ENCODE measurements around the gene LAD1. TPM values are rescaled to one million over a fixed set of nuclear protein-coding genes. Genes with fewer than 3 reads are reported as not detected.
A peak's percentile ranks its signal among the peaks of the same experiment; 100 is the strongest.

The LAD1 gene
- total RNA-seq, 4 donors from 2014 or later = 0.25 to 6.2 (median 0.92) TPM

DNA sequence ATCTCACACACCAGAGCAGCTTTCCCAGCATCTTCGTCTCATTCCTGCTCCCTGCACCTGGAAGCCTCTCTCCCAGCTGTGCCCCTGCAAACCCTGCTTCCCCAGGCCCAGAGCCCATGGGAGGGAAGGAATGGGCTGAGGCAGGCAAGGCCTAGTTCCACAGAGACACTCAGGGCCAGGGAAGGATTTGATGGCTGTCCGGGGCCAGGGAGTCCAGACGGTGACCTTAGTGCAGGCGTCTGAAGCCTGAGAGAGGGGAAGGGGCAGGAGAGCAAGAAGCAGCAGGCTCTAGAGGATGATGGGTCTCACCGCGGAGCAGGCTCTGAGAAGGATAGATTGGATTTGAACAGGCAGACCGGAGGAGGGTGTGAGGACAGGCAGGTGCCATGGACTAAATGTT is 44.6 kb upstream of the LAD1 start:
- H3K27me3 ChIP-seq = no peaks in the 10 kb centered on the region
- no peak overlapping the region for H3K4me3 ChIP-seq
- DNase-seq = peak in 1 of 2 donors; percentile 2
- intact Hi-C loops (cut with DNase I; ENCODE audit: low total_unique reads) (no loop called here), in situ Hi-C loops (cut with MboI; ENCODE audit: low sequenced_read_pairs in 4 of 4) (loop anchor here in 2 of 4 donors (10.0 kb wide), 1 partner anchor 71 kb away; no protein-coding TSS in a partner anchor)
- no peak for ATAC-seq
- H3K36me3 ChIP-seq = no peaks in the 10 kb centered on the region
- peaks cover 6 to 11% of the 10 kb centered on the region in 2 donors for H3K4me1 ChIP-seq
- H3K9me3 ChIP-seq = no peaks in the 10 kb centered on the region
- no peak for TF ChIP-seq POLR2A (IDR thresholded peaks at IDR 0.05)
- TF ChIP-seq, protein P1, sequence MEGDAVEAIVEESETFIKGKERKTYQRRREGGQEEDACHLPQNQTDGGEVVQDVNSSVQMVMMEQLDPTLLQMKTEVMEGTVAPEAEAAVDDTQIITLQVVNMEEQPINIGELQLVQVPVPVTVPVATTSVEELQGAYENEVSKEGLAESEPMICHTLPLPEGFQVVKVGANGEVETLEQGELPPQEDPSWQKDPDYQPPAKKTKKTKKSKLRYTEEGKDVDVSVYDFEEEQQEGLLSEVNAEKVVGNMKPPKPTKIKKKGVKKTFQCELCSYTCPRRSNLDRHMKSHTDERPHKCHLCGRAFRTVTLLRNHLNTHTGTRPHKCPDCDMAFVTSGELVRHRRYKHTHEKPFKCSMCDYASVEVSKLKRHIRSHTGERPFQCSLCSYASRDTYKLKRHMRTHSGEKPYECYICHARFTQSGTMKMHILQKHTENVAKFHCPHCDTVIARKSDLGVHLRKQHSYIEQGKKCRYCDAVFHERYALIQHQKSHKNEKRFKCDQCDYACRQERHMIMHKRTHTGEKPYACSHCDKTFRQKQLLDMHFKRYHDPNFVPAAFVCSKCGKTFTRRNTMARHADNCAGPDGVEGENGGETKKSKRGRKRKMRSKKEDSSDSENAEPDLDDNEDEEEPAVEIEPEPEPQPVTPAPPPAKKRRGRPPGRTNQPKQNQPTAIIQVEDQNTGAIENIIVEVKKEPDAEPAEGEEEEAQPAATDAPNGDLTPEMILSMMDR (IDR thresholded peaks at IDR 0.05 in 4 of 5, conservative IDR thresholded peaks at IDR 0.05 in 1 of 5) = no peak
- H3K27ac ChIP-seq = no peak overlapping the region

- DNase-seq (no peak), ATAC-seq (no peak)
- TF ChIP-seq, protein P1 (IDR thresholded peaks at IDR 0.05 in 4 of 5, conservative IDR thresholded peaks at IDR 0.05 in 1 of 5) = no peak
- no peak for TF ChIP-seq POLR2A (IDR thresholded peaks at IDR 0.05)
- intact Hi-C loops (cut with DNase I; ENCODE audit: low total_unique reads) = no loop called here
- no peaks in the 10 kb centered on the region for H3K27me3 ChIP-seq
- H3K9me3 ChIP-seq = no peaks in the 10 kb centered on the region
- in situ Hi-C loops (cut with MboI; ENCODE audit: low sequenced_read_pairs in 4 of 4) = no loop called here
- no peak overlapping the region for H3K4me3 ChIP-seq
- H3K36me3 ChIP-seq = no peaks in the 10 kb centered on the region
- no peak overlapping the region for H3K27ac ChIP-seq
- H3K4me1 ChIP-seq = peaks cover 5% of the 10 kb centered on the region in 2 donors
Observed at GRCh38 chr1:201436969-201437368, 37.8 kb upstream of the LAD1 start.

GRCh38 chr1:201436393-201436792 is 37.3 kb upstream of the LAD1 start:
- peak in 1 of 2 donors; percentile 60 for ATAC-seq

DNA sequence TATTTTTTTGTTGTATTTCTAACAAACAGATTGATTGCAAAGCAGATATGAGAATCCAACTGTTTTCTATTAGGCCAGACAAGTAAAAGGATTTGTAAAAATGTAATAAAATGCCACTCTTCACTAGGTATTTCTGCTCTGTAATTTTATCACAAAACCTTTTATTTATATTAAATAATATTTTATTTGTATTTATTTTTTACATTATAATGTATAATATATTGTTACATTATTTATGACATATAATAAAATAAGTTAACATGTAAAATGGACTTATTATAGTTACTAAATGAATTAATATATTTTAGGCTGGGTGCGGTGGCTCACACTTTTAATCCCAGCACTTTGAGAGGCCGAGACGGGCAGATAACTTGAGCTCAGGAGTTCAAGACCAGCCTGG is 35.1 kb upstream of the LAD1 start:
- in situ Hi-C loops (cut with MboI; ENCODE audit: low sequenced_read_pairs in 4 of 4) = no loop called here
- no peak overlapping the region for H3K27ac ChIP-seq
- peaks cover 11 to 23% of the 10 kb centered on the region in 2 donors for H3K4me1 ChIP-seq
- ATAC-seq = no peak
- no peak overlapping the region for H3K4me3 ChIP-seq
- no peak for DNase-seq
- H3K36me3 ChIP-seq = no peaks in the 10 kb centered on the region
- no peaks in the 10 kb centered on the region for H3K9me3 ChIP-seq
- intact Hi-C loops (cut with DNase I; ENCODE audit: low total_unique reads) = no loop called here
- TF ChIP-seq, protein P1 (IDR thresholded peaks at IDR 0.05 in 4 of 5, conservative IDR thresholded peaks at IDR 0.05 in 1 of 5) = no peak
- TF ChIP-seq POLR2A (IDR thresholded peaks at IDR 0.05) = no peak
- no peaks in the 10 kb centered on the region for H3K27me3 ChIP-seq

More at GRCh38 chr1:201436393-201436792, 37.3 kb upstream of the LAD1 start:
- intact Hi-C loops (cut with DNase I; ENCODE audit: low total_unique reads) (no loop called here), in situ Hi-C loops (cut with MboI; ENCODE audit: low sequenced_read_pairs in 4 of 4) (no loop called here)
- Histone ChIP-seq H3K4me3 (no peak overlapping the region), H3K27me3 (no peaks in the 10 kb centered on the region), H3K27ac (no peak overlapping the region), H3K36me3 (no peaks in the 10 kb centered on the region), H3K9me3 (no peaks in the 10 kb centered on the region), H3K4me1 (peaks cover 5% of the 10 kb centered on the region in 2 donors)
- TF ChIP-seq, protein P1 (IDR thresholded peaks at IDR 0.05 in 4 of 5, conservative IDR thresholded peaks at IDR 0.05 in 1 of 5) = no peak
- TF ChIP-seq POLR2A (IDR thresholded peaks at IDR 0.05) = no peak
- DNase-seq = no peak

DNA sequence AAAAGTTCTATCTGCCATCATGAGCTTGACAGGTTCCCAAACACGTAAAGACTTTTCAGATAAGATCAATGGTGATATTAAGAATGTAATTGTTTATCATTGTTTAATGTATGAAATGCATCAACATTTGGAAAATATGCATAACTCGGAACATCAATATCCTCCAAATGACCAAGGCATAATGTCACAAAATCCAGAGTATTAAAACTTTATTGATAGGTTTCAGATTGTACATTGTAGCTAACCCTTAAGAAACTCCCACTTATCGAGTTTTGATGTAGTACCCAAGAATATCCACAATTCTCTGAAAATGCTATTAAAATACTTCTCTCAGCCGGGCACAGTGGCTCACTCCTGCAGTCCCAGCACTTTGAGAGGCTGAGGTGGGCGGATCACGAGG is 34.5 kb upstream of the LAD1 start:
- no peak for TF ChIP-seq POLR2A (IDR thresholded peaks at IDR 0.05)
- TF ChIP-seq, protein P1 (IDR thresholded peaks at IDR 0.05 in 4 of 5, conservative IDR thresholded peaks at IDR 0.05 in 1 of 5) = no peak
- no peaks in the 10 kb centered on the region for H3K9me3 ChIP-seq
- intact Hi-C loops (cut with DNase I; ENCODE audit: low total_unique reads) (no loop called here), in situ Hi-C loops (cut with MboI; ENCODE audit: low sequenced_read_pairs in 4 of 4) (no loop called here)
- H3K27ac ChIP-seq = no peak overlapping the region
- H3K27me3 ChIP-seq = no peaks in the 10 kb centered on the region
- H3K4me3 ChIP-seq = no peak overlapping the region
- H3K4me1 ChIP-seq = peaks cover 18 to 27% of the 10 kb centered on the region in 2 donors
- no peak for ATAC-seq
- no peak for DNase-seq
- H3K36me3 ChIP-seq = no peaks in the 10 kb centered on the region
